Measurements from ENCODE around the gene NOVA1.

Gene NOVA1

GRCh38 chr14:26589925-26590324, 7.9 kb downstream of the NOVA1 start:
- DNase-seq: no peak

- DNase-seq: no peak
These were observed 20.1 kb downstream of the NOVA1 start for GRCh38 chr14:26577711-26578110.

GRCh38 chr14:26554069-26554772, 43.6 kb downstream of the NOVA1 start:
- DNase-seq: no peak

- DNase-seq: no peak
These were observed 48.3 kb downstream of the NOVA1 start for GRCh38 chr14:26549571-26549970.

GRCh38 chr14:26548406-26548805, 49.4 kb downstream of the NOVA1 start:
- no peak for DNase-seq

GRCh38 chr14:26538176-26538575, 59.7 kb downstream of the NOVA1 start:
- no peak for DNase-seq

GRCh38 chr14:26531894-26532293, 65.9 kb downstream of the NOVA1 start:
- DNase-seq: no peak

- DNase-seq: no peak
These were observed 69.2 kb downstream of the NOVA1 start for GRCh38 chr14:26528415-26529182.

GRCh38 chr14:26527095-26527494, 70.7 kb downstream of the NOVA1 start:
- DNase-seq: no peak

GRCh38 chr14:26526137-26526536, 71.7 kb downstream of the NOVA1 start:
- no peak for DNase-seq

GRCh38 chr14:26525085-26525484, 72.7 kb downstream of the NOVA1 start:
- no peak for DNase-seq

GRCh38 chr14:26522967-26523366, 74.9 kb downstream of the NOVA1 start:
- DNase-seq: no peak

- DNase-seq: no peak
These were observed 80.1 kb downstream of the NOVA1 start for GRCh38 chr14:26517771-26518170.

- DNase-seq: no peak
These were observed 97.8 kb downstream of the NOVA1 start for GRCh38 chr14:26500028-26500427.

- DNase-seq: no peak
These were observed 98.3 kb downstream of the NOVA1 start for GRCh38 chr14:26499546-26499945.

- no peak for DNase-seq
These were observed 110.9 kb downstream of the NOVA1 start for GRCh38 chr14:26486922-26487321.

GRCh38 chr14:26484562-26484961, 113.3 kb downstream of the NOVA1 start:
- DNase-seq: no peak

- no peak for DNase-seq
These were observed 118.9 kb downstream of the NOVA1 start for GRCh38 chr14:26478967-26479366.

GRCh38 chr14:26466862-26467261, 131.0 kb downstream of the NOVA1 start:
- DNase-seq: no peak

GRCh38 chr14:26463136-26463535, 134.7 kb downstream of the NOVA1 start:
- no peak for DNase-seq

- no peak for DNase-seq
These were observed 143.7 kb downstream of the NOVA1 start for GRCh38 chr14:26454105-26454504.

GRCh38 chr14:26448181-26448855, 149.5 kb downstream of the NOVA1 start:
- DNase-seq: no peak

- DNase-seq: no peak
These were observed 153.0 kb downstream of the NOVA1 start for GRCh38 chr14:26444822-26445221.

GRCh38 chr14:26443654-26444053, 154.2 kb downstream of the NOVA1 start:
- no peak for DNase-seq
